ENCODE data around the gene ROS1. TPM values are rescaled to one million over a fixed set of nuclear protein-coding genes. Genes with fewer than 3 reads are reported as not detected.

The ROS1 gene
- total and polyA plus RNA-seq, 10 donors, result 0.12 TPM; not detected in 9

DNA sequence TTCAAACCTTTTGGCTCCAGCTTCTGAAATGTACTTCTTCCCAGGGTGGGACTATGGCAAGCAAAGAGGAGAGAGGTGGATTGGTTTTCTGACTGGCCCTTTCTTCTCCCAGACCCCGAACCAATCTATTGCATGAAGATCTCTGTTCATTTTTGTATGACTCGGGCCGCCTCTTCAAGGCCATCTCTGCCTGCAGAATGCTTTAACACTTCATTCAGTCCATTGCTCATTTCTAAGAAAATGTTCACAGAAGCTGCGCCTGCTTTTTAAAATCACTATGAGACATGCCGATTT, 158.7 kb downstream of the ROS1 start:
- intact Hi-C loops (cut with DNase I; ENCODE audit: low total_unique reads), result no loop called here
- Histone ChIP-seq H3K36me3 (no peaks in the 10 kb centered on the region), H3K4me1 (peaks cover 8 to 43% (median 30%) of the 10 kb centered on the region in 6 donors), H3K9me3 (no peaks in the 10 kb centered on the region), H3K27me3 (replicated peaks in 1 of 7) (peaks cover 11 to 100% (median 97%) of the 10 kb centered on the region in 7 donors), H3K27ac (no peak overlapping the region), H3K4me3 (no peak overlapping the region)
- 14 to 32% (median 20%) methylated on average over 5 of the region's 5 CpGs for WGBS, 5 donors
- no peak for TF ChIP-seq POLR2A (IDR thresholded peaks at IDR 0.05)
- TF ChIP-seq POLR2AphosphoS5 (IDR thresholded peaks at IDR 0.05), result no peak
- TF ChIP-seq, protein P1, sequence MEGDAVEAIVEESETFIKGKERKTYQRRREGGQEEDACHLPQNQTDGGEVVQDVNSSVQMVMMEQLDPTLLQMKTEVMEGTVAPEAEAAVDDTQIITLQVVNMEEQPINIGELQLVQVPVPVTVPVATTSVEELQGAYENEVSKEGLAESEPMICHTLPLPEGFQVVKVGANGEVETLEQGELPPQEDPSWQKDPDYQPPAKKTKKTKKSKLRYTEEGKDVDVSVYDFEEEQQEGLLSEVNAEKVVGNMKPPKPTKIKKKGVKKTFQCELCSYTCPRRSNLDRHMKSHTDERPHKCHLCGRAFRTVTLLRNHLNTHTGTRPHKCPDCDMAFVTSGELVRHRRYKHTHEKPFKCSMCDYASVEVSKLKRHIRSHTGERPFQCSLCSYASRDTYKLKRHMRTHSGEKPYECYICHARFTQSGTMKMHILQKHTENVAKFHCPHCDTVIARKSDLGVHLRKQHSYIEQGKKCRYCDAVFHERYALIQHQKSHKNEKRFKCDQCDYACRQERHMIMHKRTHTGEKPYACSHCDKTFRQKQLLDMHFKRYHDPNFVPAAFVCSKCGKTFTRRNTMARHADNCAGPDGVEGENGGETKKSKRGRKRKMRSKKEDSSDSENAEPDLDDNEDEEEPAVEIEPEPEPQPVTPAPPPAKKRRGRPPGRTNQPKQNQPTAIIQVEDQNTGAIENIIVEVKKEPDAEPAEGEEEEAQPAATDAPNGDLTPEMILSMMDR (IDR thresholded peaks at IDR 0.05 in 8 of 11, conservative IDR thresholded peaks at IDR 0.05 in 3 of 11), result no peak
- no peak for DNase-seq

DNA sequence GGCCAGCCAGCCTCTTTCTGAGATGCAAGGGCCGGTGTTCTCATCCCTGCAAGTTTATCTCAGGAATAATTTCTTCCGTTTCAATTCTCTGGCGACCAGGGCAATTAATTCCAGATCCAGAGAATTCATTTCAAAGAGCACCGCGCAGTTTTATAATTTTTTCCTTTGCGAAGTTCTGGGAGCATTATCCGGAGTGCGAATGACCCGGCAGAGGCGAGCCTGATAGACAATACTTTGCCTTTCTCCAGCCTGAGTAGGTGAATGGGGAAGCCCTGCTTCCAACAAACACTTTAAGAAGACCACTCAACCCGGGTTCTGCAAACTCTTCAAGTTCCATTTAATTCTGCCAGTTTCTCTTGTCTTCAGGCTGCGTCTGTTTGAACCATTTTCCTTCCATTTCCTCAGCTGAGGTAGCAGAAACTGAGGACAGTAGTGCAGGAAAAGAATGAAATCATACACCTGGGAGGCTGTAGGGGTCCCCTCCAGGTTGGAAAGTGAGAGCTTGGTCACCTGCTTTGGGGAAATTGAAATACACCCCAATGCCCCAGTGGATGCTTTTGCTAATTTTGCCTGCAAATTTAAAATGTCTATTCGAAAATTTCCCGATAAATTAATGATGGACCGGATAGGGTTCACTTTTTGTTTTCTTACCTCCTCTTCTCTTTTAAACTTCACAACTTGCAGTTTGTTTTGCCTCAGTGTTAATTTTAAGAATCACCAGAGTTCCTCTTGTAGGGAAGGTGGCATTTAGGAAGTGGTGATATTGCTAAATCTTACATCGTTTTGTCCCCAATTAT, 159.3 kb downstream of the ROS1 start:
- H3K4me1 ChIP-seq, result peaks cover 8 to 43% (median 30%) of the 10 kb centered on the region in 6 donors
- H3K27ac ChIP-seq, result no peak overlapping the region
- H3K9me3 ChIP-seq, result no peaks in the 10 kb centered on the region
- intact Hi-C loops (cut with DNase I; ENCODE audit: low total_unique reads), result no loop called here
- peak overlapping the region in 5 of 8 donors; percentile 23 to 62 (median 32) for H3K4me3 ChIP-seq
- peaks cover 11 to 100% (median 92%) of the 10 kb centered on the region in 7 donors for H3K27me3 ChIP-seq (replicated peaks in 1 of 7)
- H3K36me3 ChIP-seq, result no peaks in the 10 kb centered on the region
- TF ChIP-seq, protein P1 (IDR thresholded peaks at IDR 0.05 in 8 of 11, conservative IDR thresholded peaks at IDR 0.05 in 3 of 11), result no peak
- TF ChIP-seq POLR2A (IDR thresholded peaks at IDR 0.05), result no peak
- no peak for TF ChIP-seq POLR2AphosphoS5 (IDR thresholded peaks at IDR 0.05)
- DNase-seq, result no peak
- WGBS, 5 donors, result 9 to 16% (median 11%) methylated on average over 16 of the region's 16 CpGs

DNA sequence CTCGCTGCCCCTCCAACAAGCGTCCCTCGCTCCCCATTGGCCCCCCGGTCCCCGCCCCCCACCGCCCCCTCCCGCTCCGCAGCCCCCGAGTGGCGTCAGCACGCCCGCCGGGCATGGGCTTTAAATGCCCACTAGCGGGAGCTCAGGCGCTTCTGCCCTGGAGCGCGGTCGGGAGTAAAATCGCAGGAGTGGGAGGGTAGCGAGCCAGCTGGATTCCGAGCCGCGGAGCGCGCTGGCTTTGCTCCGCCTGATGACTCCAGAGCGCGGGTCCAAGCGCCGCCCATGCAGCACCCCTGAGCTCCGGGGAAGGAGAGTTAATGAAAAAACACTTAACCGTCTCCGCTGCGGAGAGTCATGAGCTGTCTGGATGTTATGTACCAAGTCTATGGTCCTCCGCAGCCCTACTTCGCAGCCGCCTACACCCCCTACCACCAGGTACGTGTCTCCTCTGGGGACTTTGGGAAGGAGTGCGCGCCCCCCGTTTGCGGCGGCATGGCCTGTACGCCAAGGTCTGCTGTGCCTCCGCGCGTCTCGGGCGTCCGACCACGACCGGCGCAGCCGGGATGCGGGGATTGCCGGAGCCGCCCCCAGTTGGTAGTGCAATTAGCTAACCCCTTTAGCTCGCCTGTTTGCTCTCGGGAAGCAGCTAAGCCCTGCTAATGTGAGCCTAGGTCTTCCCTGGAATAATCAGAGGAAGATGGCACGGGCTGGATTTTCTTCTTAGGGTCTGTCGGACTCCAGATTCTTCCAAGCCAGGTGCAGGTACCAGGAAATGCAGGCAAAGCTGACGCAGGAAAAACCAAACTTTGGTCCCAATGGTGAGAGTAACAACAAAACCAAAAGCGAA, 160.1 kb downstream of the ROS1 start, which contains the start of gene VGLL2:
Gene VGLL2, plus strand, starts transcription at position 149 of the 847 bp plus-strand sequence. Its CDS starts 206 bp downstream, at position 355.
- no peaks in the 10 kb centered on the region for H3K36me3 ChIP-seq
- peak within 1 kb of the TSS; percentile 12 to 62 (median 26) for H3K4me3 ChIP-seq
- TF ChIP-seq, protein P1 (IDR thresholded peaks at IDR 0.05 in 8 of 11, conservative IDR thresholded peaks at IDR 0.05 in 3 of 11), result no peak
- TF ChIP-seq POLR2A (IDR thresholded peaks at IDR 0.05) (no peak), POLR2AphosphoS5 (IDR thresholded peaks at IDR 0.05) (no peak)
- no peak within 1 kb of the TSS for H3K27ac ChIP-seq
- peaks cover 8 to 36% (median 28%) of the 10 kb centered on the region in 6 donors for H3K4me1 ChIP-seq
- H3K27me3 ChIP-seq (replicated peaks in 1 of 7), result peaks cover 11 to 99% (median 84%) of the 10 kb centered on the region in 7 donors
- peak; percentile 71 for DNase-seq
- intact Hi-C loops (cut with DNase I; ENCODE audit: low total_unique reads), result no loop called here
- no peaks in the 10 kb centered on the region for H3K9me3 ChIP-seq
- WGBS, 5 donors, result 2 to 5% (median 2%) methylated on average over 13 to 63 of the region's 63 CpGs
